Gastroesophageal sphincter (tissue), 4 donors: ENCODE results near the gene PPP1R1A. TPM values are rescaled to one million over a fixed set of nuclear protein-coding genes. Genes with fewer than 3 reads are reported as not detected.

Experiments used
- ATAC-seq: fragments of 150-250 bp; one replicate; pipeline ENCODE4 v1.9.1; 2016; ENCODE audit warnings: mild to moderate bottlenecking, moderate library complexity
- H3K27ac ChIP-seq, 4 donors: fragments of 200-600 bp; sonication (generic) in 3 of 4; 1 replicate in 3 of 4; 2 replicates in 1 of 4; pipeline ENCODE4 v1.5.1; 2016 to 2019
- H3K27me3 ChIP-seq: fragments of 200-600 bp; sonication (generic); one replicate; pipeline ENCODE4 v1.5.1; 2019
- H3K36me3 ChIP-seq, 2 donors: fragments of 200-600 bp; sonication (generic); one replicate each; pipeline ENCODE4 v1.5.1; 2019; ENCODE audit warnings: control low read depth in 1 of 2
- H3K4me1 ChIP-seq, 3 donors: fragments of 200-600 bp; sonication (generic); 1 replicate in 2 of 3; 2 replicates in 1 of 3; pipeline ENCODE4 v1.5.1; 2016 to 2019; ENCODE audit warnings: control low read depth in 2 of 3
- H3K4me3 ChIP-seq, 2 donors: fragments of 200-600 bp; sonication (generic); one replicate each; pipeline ENCODE4 v1.5.1; 2019; ENCODE audit warnings: mild to moderate bottlenecking in 1 of 2, moderate library complexity in 1 of 2
- H3K9me3 ChIP-seq, 3 donors: fragments of 200-600 bp; sonication (generic); one replicate each; pipeline ENCODE4 v1.5.1; 2017 to 2019; ENCODE audit warnings: control low read depth in 2 of 3
- CTCF ChIP-seq, 4 experiments: fragments of 200-600 bp in 2 of 4; fragments of 450-650 bp in 2 of 4; sonication (generic) in 1 of 4; IDR thresholded peaks; one replicate each; pipeline ENCODE4 v1.5.1; 2017 to 2019; ENCODE audit warnings: antibody characterized with exemption in 4 of 4, mild to moderate bottlenecking in 2 of 4, moderate library complexity in 2 of 4
- EP300 ChIP-seq: sonication (generic); formaldehyde crosslinking; IDR thresholded peaks from one replicate; pipeline ENCODE4 v1.6.1; 2017; ENCODE audit warnings: antibody characterized with exemption, mild to moderate bottlenecking
- POLR2A ChIP-seq, 2 donors: fragments of 450-650 bp; IDR thresholded peaks; one replicate each; pipeline ENCODE4 v1.6.1; 2017; ENCODE audit warnings: antibody characterized with exemption in 2 of 2, mild to moderate bottlenecking in 2 of 2, moderate library complexity in 1 of 2
- POLR2AphosphoS5 ChIP-seq: sonication (generic); formaldehyde crosslinking; IDR thresholded peaks from one replicate; pipeline ENCODE4 v1.6.1; 2017; ENCODE audit warnings: antibody characterized with exemption
- WGBS, 2 donors: methylation state at CpG; one replicate each; pipeline ENCODE4 v1.1.5; 2018; ENCODE audit warnings: low coverage in 1 of 2; 5-methylcytosine and 5-hydroxymethylcytosine counted together
- total RNA-seq, 4 donors: library from RNA; depleted of rRNA; stranded (reverse); fragments of >200 nt; gene quantifications; one replicate each; pipeline ENCODE4 v1.1.0, GENCODE V29; 2016

The PPP1R1A gene
- total RNA-seq, 4 donors from 2014 or later: 2.5 to 27.9 (median 18.0) TPM

- no peaks in the 10 kb centered on the region for H3K4me1 ChIP-seq
- H3K27ac ChIP-seq: no peak overlapping the region
- H3K9me3 ChIP-seq: no peaks in the 10 kb centered on the region
- 80% methylated on average over 2 of the region's 2 CpGs; no CpG with 5 or more reads in 1 of the 2 donors for WGBS, 2 donors
- ATAC-seq: no peak
- H3K4me3 ChIP-seq: no peak overlapping the region
- H3K27me3 ChIP-seq: peaks cover 39% of the 10 kb centered on the region
- no peaks in the 10 kb centered on the region for H3K36me3 ChIP-seq
- TF ChIP-seq EP300 (no peak), POLR2AphosphoS5 (no peak), CTCF (IDR thresholded peaks at IDR 0.05) (no peak), POLR2A (IDR thresholded peaks at IDR 0.05) (no peak)
Measured at GRCh38 chr12:54629925-54630324, 41.5 kb upstream of the PPP1R1A start.

- no peak overlapping the region for H3K4me3 ChIP-seq
- WGBS, 2 donors: 90 to 96% methylated on average over 2 to 3 of the region's 3 CpGs
- no peaks in the 10 kb centered on the region for H3K4me1 ChIP-seq
- H3K9me3 ChIP-seq: no peaks in the 10 kb centered on the region
- H3K27ac ChIP-seq: no peak overlapping the region
- ATAC-seq: no peak
- no peaks in the 10 kb centered on the region for H3K36me3 ChIP-seq
- TF ChIP-seq CTCF (IDR thresholded peaks at IDR 0.05): no peak
- TF ChIP-seq POLR2A (IDR thresholded peaks at IDR 0.05): no peak
- TF ChIP-seq POLR2AphosphoS5: no peak
- no peak for TF ChIP-seq EP300
- peaks cover 42% of the 10 kb centered on the region for H3K27me3 ChIP-seq
Measured at GRCh38 chr12:54628186-54628846, 39.9 kb upstream of the PPP1R1A start.

GRCh38 chr12:54627304-54627703 is 38.8 kb upstream of the PPP1R1A start:
- Histone ChIP-seq H3K4me3 (no peak overlapping the region), H3K27me3 (peaks cover 46% of the 10 kb centered on the region), H3K27ac (no peak overlapping the region), H3K4me1 (no peaks in the 10 kb centered on the region), H3K9me3 (no peaks in the 10 kb centered on the region), H3K36me3 (no peaks in the 10 kb centered on the region)
- 95 to 100% methylated on average over 2 of the region's 3 CpGs for WGBS, 2 donors
- no peak for ATAC-seq
- no peak for TF ChIP-seq POLR2AphosphoS5
- no peak for TF ChIP-seq CTCF (IDR thresholded peaks at IDR 0.05)
- TF ChIP-seq EP300: no peak
- no peak for TF ChIP-seq POLR2A (IDR thresholded peaks at IDR 0.05)

GRCh38 chr12:54625598-54625997 is 37.1 kb upstream of the PPP1R1A start:
- Histone ChIP-seq H3K27ac (no peak overlapping the region), H3K36me3 (no peaks in the 10 kb centered on the region), H3K27me3 (peaks cover 39% of the 10 kb centered on the region), H3K4me1 (no peaks in the 10 kb centered on the region), H3K9me3 (no peaks in the 10 kb centered on the region), H3K4me3 (no peak overlapping the region)
- ATAC-seq: no peak
- TF ChIP-seq POLR2AphosphoS5 (no peak), POLR2A (IDR thresholded peaks at IDR 0.05) (no peak), CTCF (IDR thresholded peaks at IDR 0.05) (no peak), EP300 (no peak)
